ENCODE measurements around the gene SKP1.
A peak's percentile ranks its signal among the peaks of the same experiment; 100 is the strongest.

SKP1 gene

DNA sequence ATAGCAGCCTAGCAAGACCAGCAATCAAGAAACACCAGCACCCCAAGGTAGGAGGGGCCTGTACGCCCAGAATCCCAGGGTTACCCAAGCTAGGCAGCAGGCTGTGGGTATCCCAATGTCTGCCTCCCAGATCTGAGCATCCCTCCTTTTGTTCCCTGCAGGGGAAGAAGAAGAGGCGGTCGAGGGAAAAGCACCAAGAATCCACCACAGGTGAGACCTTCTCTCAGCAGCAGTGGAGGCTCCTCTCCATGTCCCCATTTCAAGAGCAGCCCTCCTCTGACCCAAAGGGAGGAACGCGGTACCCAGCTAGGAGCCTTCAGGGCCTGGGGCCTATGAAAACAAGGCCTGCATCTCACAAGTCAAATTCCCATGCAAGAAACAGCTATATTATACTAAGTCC is 33.3 kb downstream of the SKP1 start:
- no peak for DNase-seq

DNA sequence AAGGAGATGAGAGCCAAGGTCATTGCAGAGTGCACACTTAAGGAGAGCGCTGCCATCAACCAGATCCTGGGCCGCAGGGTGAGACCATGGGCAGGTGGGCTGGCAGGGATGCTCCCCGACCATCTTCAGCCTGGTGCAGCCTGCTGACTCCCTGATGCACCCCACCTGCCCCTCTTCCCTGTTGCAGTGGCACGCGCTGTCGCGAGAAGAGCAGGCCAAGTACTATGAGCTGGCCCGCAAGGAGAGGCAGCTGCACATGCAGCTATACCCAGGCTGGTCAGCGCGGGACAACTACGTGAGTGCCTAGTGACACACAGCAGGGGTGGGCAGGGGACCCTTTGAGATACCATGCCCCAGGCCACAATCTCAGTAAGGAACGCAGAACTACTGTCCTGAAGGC is 33.9 kb downstream of the SKP1 start:
- peak; percentile 55 for DNase-seq

DNA sequence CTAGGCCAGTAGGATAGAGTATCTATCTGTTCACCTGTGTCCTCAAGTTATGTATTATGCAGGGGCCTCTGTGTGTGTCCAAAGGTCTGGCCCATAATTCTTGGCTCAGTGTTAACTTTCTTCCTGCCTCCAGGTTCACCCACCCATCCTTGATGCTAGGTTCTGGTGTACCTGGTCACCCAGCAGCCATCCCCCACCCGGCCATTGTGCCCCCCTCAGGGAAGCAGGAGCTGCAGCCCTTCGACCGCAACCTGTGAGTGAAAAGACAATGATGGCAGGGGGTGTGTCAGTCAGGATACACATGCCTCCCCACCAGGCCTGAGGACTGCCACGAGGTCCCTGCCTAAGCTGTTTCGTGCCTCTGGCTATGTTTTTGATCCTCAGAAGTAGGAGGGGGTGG is 34.7 kb downstream of the SKP1 start:
- peak; percentile 64 for DNase-seq

DNA sequence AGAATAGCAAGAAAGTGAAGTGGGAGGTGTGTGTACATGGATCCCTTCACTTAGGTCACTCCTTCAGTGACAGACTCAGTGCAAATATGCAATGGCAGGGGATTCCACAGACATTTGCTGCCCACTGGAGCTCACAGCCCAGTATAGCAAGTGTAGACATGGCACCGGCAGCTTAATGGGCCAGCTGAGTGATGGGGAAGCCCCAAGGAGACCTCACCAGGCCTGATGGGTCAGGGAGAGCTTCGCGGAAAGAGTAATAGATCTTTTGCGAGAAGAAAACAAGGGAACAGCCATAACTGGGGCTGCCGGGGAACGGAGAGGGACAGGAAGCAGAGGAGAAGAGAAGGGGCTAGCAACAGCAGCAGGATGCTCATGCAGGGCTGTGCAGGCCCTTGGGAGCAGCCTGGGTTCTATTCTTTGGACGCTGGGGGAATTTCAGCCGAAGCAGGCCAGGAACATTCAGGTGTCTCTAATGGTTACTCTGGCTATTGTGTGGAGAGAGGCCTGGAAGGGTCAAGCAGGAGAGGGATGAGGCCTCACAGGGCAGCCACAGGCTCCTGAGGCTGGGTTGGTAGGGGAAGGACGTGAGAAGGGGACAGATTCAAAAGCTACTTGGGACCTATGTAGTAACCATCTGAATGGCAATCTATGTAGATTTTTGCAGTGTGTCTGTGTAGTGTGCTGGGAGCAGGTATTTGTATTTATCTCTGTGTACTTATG is 35.3 kb downstream of the SKP1 start:
- peak; percentile 66 for DNase-seq

DNA sequence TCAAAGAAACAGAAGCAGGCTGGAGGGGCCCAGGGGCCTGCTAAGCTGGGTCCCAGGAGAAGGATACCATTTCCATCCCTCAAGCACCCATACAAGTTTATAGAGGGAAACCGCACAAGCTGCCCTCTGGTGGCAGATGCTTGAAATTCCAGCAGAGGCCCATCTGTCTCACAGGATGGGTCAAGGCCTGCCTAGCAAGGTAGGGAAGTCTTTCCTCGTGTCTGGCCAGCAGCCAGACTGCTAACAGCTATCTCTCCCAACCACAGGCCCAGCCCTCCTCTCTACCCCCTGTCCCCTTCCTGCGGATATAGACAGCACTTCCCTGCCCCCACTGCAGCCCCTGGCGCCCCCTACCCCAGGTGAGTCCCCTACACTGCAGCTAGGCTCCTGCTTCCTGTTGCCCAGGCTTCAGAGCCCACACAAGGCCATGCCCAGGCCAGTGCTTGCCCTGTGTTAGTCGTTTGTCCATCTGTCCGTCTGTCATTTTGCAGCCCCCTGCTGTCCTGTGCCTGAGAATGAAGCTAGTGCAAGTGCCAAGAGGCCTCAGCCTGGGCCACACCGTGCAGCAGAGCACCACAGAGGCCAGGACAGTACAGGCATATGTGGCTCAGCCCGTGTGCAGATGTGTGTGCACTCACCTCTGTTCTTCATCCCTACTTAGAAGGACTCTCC is 36.1 kb downstream of the SKP1 start:
- DNase-seq, result peak; percentile 85

DNA sequence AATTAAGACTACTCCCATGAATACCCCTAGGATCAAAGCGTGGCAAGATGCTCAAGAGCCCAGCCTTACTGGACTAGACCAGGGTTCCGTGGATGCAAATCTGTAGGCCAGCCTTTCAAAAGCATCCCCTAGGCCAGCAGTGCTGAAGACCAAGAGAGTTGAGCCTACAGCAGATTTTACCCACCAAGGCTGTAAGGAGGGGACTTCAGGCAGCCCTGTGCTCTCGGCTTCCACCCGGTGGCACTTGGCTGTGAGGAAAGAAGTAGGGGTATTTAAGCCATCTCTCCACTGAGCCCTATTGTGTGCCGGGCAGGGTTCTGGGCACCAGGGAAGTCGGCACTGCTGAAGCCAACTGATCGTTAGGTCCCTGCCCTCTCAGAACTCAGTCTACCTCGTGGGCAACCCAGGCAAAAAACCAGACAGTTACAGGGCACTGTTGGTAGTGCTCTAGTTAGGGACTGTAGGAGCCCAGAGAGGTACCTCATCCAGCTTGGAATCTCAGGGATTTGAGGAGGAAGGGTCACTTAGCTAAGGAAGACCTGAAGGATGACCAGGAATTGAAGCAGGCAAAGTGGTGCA is 36.8 kb downstream of the SKP1 start:
- DNase-seq, result no peak

DNA sequence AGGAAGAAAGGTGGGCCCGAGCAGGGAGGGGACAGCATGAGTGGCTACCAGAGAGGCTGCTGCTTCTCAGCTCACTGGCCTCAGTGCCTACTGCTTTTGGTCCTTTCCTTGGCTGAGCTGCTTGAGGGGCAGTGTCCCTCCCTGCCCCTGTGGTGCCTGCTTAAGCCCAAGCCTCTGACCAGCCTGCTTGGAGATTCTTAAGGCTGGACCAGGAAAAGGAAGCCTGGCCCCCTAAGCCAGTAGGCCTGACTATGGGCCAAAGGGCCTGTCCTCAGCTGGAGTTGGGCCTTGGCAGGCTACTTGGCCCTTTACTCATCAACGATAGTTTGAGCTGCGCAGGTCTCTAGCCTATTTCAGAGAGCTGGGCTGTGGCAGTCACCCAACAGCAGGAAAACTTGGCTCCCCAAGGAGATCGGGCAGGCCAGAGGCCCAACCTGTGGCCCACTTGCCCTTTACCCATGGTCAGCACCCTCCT is 37.3 kb downstream of the SKP1 start:
- DNase-seq, result peak; percentile 63

DNA sequence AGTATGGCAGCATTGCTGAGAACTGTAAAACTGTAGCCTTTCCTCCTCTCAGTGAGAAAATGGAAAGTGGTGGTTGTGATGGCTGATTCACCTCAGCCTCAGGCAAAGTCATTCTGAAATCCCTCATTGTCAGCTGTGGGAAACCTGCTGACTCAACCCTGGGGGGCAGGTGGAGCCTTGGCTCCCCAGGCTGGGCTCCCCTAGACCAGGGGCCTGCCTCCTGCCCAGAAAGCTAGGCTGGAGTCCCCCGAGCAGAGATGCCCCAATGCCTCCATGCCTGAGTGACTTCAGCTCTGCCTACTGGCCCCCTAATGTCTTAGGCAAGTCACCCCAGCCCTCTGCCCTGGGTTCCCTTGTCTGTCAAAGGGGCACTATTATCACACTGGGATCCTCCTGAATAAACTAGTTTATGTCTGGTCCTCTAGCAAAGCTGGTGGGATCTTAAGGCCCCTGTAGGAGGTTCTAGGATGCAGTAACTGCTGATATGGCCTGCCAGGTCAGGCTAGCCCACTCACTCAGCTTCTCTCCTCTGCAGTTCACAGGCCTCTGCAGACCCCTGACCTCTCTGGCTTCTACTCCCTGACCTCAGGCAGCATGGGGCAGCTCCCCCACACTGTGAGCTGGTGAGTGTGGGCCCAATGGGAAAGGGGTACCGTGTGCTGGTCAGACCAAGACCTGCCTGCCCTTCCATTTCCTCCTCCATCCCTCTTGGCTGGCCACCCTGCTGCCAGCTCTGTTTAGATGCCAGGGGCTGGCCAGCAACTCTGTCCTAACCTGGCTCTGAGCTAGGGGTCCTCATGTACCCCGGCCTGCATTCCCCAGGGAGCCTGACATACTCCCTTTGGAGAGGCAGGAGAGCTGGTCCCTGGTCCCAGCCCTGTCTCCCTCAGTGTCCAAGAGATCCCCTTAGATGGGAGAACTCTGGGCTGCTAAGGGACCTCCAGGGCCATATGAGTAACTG is 38.1 kb downstream of the SKP1 start:
- DNase-seq, result peak; percentile 87

DNA sequence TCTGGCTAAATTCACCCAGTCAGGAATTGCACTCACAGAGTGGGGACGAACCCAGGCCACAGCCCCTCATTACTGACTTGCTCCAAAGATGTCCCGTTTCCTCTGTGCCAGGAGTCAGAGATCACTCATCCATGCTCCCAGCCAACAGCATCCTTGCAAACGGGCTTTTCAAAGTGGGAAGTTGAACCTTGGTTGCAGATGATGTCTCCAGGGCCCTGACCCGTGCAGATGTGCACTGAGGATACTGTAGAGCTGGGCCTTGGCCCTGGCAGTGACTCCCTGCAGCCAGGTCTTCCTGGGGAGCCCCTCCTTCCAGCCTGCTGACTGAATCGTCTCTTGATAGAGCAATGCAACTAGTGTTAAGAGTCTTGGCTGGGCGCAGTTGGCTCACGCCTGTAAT is 40.0 kb downstream of the SKP1 start:
- peak; percentile 65 for DNase-seq

DNA sequence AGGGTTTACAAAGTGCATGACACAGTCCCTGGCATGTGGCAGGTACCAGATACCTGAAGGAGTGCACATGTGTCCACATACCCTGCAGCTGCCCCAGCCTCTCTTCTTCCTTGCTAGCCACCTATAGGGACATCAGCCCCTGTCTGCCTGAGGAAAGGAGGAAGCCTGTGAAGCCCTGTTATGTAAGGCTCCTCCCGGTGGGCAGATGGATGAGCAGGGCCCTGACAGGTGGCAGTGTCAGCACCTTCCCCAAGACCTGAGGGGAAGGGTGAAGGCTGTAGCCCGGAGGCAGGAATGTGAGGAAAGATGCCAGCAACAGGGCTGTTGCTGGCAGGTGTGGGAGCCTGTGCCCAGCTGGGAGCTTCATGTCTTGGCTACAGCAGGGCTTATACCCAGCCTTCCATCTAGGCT is 40.5 kb downstream of the SKP1 start:
- peak; percentile 58 for DNase-seq

DNA sequence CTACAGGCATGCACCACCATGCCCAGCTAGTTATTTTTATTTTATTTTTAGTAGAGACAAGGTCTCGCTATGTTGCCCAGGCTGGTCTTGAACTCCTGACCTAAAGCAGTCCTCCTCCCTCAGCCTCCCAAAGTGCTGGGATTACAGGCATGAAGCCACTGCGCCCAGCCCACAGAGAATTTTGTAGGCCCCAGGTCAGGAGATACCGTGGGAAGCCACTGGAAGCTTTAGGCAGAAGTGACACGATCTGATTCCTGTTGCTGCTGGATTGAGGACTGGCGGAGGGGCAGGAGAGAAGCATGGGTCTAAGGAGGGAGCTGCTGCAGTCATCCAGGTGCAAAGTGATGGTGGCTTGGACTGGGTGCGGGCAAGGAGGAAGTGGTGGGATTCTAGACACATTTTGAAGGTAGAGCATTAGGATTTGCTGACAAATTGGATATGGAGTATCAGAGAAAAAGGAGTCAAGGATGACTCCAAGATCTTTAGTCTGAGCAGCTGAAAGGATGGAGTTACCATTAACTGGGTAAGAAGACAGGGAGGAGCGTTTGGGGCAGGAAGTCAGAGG is 41.6 kb downstream of the SKP1 start:
- DNase-seq, result peak; percentile 56

DNA sequence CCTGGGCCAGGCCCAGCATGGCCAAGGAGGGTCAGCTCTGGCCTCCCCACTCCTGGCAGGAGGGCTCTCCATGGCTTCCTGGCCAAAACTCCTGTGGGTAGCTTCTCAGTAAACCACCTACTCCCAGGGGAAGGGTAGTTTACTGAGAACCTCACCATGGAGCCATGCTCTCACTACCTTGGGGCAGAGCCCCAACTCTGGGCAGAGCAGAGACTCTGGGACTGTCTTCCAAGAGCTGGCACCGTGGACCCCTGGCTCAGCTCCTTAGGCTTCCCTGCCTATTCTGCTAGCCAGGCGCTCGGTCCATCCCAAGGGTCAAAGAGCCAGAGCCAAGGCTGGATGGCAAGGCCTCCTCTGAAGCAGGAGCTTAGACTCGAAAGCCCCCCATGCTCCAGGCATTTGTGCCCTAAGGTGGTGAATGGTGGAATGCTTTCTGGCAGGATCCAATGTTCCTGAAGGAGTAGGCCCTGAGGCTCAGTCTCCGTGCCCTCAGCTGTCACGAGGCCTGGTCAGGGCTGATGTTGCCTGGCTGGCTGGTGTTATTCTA is 42.7 kb downstream of the SKP1 start:
- peak; percentile 59 for DNase-seq

DNA sequence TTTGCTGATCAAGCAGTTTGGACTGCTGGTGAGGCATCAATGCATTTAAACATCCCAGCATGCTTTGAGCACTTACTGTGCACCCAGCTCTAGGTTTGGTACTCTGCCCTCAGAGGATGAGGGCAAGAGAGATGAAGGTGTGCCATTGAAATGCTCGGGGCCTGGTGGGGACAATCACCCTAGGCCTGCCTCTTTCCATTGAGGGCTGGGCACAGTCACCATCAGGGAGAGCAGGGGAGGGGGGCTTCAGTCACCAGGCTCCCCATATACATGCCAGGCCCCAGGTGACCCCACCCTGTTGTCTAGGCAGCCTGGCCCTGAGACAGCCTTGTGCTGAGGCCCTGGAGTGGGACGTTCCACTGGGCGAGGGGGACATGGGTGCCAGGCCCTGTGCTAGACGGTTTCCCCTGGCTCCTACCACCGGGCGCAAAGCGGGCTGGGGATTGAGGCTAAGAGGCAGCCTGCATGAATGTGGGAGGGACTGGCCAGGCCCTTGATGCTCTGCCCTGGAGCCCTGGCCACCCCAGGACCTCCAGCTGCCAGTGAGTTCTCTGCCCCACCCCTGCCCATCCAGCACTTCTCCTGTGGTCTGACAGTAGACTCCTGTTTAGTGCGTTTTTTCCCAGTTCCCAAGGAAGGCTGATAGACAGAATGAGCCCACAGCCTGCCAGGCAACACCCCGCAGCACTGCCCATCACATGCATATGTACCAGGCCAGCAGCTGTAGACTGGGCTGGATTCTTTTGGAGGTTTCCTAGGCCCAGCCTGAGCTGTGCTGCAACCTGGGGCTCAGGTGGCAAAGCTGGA is 43.4 kb downstream of the SKP1 start:
- peak; percentile 61 for DNase-seq

DNA sequence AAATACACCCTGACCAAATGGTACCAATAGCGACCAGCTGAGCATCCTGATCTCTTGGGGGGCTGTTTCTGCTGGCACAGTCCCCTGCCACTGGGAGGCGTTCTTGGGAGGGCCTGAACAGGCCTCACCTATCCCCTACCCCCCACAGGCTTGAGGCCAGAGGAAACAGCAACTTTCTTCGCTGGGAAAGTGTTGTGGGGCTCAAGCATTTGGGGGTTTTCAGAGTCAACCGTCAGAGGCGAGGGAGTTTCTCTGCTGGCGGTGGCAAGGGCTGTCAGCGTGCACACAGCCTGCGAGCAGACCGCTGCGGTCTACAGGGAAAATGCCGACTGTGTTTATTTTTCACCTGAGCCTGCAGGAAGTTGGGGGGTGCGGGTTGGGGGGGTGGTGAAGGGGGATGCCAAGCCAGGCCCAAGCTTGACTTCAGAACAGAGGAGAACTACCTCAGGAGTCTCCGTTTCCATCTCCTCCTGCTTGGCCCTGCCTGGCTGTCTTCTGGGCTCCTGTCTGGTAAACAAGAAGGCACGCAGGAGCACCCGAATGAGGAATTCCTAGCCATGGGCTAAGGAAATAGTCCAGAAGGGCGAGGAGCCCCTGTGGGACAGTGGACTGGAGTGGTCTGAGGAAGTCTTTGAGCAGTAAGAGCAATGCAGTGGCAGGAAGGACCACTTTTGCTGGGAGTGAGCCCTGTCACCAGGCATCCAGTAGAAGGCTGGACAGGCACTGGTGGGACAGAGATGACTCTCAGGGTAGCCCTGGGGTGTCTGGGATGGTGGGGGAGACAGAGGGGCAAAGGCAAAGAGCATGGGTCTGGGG is 44.2 kb downstream of the SKP1 start:
- DNase-seq, result peak; percentile 87

DNA sequence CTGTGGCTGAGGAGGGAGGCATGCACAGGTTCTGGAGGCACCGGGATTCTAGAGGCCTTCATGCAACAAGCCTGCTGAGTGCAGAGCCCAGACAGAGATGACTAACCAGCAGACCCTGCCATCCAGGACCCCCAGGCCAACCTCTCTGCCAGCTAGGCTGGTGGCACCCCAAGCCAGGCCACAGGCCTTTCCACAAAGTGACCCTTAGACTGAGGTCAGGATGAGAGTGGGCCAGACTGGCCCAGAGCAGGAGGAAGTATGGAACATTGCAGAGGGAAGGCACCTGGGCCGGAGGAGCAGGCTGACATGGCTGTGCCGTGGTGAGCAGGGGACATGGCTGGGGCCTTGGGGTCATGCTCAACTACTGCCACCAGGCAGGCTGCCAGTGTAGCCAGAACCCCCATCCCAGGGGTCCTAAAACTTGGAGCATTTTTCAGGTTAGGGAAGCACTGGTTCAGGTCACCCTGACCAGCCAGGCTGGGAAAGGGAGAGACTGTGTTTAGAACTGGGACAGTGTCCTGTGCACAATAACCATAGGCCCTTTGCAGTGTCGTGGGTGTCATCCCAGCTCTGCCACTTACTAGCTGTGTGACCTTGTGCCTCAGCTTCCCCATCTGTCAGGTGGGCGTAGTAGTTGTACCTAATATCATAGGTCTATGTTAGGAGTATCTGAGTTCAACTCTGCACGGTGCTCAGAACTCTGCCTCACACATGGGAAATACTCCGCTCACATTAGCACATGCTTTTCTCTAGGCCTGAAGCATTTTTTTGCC is 45.0 kb downstream of the SKP1 start:
- DNase-seq, result peak; percentile 77

DNA sequence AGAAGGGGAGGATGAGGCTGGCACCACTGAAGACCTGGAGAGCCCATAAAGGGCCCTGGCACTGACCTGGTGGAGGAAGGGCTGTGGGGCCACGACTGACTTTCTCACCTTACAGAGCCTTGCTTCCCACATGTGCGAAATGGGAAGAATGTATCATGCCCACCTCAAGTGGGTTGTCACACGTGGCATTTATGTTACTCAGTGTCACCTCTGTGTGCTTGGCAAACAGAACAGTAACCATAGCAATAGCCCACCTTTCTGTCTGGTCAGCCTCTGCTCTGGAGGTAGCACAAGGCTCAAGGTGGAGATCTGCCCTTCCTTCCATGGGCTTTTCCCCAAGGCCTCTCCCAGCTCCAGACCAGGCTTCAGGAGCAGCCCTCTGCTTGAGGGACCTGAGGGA is 45.6 kb downstream of the SKP1 start:
- DNase-seq, result no peak

DNA sequence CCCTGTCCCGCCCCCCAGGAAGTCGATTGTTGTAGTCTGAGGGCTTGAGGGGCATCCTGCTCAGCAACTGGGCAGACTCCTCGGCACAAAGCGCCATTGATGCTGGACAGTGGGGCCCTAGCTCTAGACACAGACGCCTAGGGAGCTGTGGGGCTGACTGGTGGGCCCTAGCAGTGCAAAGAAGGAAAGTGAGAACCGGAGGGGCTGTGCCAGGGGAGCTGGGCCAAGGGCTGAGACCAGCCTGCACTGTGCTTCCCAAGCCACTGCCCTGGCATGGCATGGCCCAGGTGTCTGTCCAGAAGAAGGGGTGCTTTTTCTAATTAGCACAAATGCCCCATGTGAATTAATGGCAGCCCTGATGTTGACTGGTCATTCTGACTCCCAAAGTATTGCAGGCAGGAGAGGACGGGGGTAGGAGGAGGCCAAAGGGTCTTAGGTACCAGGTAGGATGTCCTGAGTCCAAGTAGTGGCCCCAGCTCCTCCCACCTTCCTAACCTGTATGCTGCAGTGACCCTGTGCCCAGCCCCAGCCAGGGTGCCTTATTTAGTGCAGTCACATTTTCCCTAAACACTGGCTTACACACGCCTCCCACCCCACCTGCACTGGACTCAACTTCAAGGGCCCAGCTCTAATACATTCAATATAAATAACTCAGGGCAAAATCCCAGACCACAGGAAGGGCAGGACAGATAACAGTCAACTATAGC is 46.4 kb downstream of the SKP1 start:
- no peak for DNase-seq

DNA sequence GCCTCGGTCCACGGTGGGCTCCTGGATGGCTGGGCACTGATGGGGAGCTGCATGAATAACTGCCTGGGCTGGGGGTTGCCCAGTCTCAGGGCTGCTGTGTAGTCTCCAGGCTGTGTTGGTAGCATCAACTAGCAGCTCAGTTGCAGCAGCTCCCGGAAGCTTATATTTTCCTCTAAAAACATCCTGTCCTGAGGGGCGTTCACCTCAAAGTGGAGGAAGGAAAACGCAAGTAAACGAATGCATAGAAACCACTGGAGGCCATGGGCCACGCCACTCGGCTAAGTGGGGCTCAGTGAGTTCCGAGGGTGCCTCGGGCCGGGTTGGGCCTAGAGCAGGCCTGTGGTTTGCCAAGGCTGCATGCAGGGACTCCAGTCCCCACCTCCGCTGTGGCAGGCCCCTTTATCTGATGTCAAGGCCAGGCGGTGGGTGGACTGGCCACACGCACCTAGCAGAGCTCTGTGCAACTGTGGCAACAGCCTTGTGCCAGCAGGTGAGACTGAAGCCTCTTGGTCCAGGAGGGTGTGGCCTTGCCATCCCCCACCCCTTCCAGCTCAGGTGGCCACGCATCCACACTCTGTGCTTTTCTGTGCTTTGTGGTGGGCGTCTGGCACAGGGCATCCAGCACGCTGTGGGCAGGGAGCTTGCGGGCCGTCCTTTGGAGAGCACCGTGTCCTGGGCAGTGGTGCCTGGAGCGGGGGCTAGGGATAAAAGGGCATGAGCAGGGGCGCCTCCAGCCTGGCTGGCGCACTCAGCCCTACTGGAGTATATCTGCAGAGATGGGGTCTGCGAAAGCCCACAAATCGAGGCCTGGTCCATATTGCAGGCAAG is 47.1 kb downstream of the SKP1 start:
- peak; percentile 80 for DNase-seq

All from activated CD8-positive, alpha-beta memory T cell treated with anti-CD3 and anti-CD28 coated beads for 24 hours (primary cell).